Astrocyte of the cerebellum (primary cell): Measurements from ENCODE around the gene AP5M1.

Experiments used
- DNase-seq: peaks from one replicate; pipeline ENCODE4 v3.0.0-alpha.2; 2011; ENCODE audit warnings: low read depth
- H3K4me3 ChIP-seq: 2 replicates; pipeline ENCODE4 v1.5.1; 2011; ENCODE audit warnings: mild to moderate bottlenecking, low read depth, low read length, moderate library complexity
- in situ Hi-C: cut with HindIII; loops from 2 replicates; pipeline ENCODE4 v1.10.0; 2017; ENCODE audit warnings: low sequenced_read_pairs
- TF ChIP-seq, protein P1 (sequence below): IDR thresholded peaks from 2 replicates; pipeline ENCODE4 v1.5.1; 2012; ENCODE audit warnings: low read length, low read depth, moderate library complexity, mild to moderate bottlenecking; ENCODE audit errors: missing control alignments

AP5M1 gene

DNA sequence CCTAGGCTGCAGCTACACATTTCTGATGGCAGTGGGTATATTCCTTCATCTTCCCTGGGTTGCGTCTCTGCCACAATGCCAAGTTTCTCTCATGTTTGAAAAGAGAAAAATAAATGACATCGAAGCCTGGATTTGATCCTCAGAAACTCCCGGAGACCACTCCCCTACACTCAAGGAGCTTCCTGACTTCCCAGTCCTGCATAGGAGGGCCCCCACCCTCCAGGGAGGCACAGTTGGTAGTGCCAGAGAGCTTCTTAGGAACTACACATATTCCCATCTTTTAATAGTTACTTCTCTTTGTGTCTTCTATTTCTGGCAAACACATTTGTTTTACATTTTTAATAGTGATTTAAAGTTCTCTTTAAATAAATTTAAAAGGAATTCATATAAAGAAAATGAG is 30.7 kb downstream of the AP5M1 start:
- in situ Hi-C loops = no loop called here
- no peak overlapping the region for H3K4me3 ChIP-seq
- no peak for DNase-seq
- TF ChIP-seq, protein P1, sequence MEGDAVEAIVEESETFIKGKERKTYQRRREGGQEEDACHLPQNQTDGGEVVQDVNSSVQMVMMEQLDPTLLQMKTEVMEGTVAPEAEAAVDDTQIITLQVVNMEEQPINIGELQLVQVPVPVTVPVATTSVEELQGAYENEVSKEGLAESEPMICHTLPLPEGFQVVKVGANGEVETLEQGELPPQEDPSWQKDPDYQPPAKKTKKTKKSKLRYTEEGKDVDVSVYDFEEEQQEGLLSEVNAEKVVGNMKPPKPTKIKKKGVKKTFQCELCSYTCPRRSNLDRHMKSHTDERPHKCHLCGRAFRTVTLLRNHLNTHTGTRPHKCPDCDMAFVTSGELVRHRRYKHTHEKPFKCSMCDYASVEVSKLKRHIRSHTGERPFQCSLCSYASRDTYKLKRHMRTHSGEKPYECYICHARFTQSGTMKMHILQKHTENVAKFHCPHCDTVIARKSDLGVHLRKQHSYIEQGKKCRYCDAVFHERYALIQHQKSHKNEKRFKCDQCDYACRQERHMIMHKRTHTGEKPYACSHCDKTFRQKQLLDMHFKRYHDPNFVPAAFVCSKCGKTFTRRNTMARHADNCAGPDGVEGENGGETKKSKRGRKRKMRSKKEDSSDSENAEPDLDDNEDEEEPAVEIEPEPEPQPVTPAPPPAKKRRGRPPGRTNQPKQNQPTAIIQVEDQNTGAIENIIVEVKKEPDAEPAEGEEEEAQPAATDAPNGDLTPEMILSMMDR = no peak

DNA sequence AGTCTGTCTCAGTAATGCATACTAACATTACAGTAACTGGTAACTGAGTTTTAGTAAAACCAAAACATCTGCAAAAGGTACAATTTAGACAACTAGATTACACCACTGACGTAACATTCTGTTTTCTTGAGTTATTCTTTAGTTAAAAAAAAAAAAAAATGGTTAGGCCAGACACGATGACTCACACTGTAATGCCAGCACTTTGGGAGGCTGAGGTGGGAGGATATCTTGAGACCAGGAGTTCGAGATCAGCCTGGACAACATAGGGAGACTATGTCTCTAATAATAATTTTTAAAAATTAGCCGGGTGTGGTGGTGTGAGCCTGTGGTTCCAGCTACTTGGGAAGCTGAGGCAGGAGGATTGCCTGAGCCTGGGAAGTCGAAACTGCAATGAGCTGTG is 34.1 kb downstream of the AP5M1 start:
- in situ Hi-C loops = loop anchor here (25.0 kb wide), 1 partner anchor 816 kb away; no protein-coding TSS in a partner anchor
- no peak for DNase-seq
- TF ChIP-seq, protein P1 = no peak
- no peak overlapping the region for H3K4me3 ChIP-seq

DNA sequence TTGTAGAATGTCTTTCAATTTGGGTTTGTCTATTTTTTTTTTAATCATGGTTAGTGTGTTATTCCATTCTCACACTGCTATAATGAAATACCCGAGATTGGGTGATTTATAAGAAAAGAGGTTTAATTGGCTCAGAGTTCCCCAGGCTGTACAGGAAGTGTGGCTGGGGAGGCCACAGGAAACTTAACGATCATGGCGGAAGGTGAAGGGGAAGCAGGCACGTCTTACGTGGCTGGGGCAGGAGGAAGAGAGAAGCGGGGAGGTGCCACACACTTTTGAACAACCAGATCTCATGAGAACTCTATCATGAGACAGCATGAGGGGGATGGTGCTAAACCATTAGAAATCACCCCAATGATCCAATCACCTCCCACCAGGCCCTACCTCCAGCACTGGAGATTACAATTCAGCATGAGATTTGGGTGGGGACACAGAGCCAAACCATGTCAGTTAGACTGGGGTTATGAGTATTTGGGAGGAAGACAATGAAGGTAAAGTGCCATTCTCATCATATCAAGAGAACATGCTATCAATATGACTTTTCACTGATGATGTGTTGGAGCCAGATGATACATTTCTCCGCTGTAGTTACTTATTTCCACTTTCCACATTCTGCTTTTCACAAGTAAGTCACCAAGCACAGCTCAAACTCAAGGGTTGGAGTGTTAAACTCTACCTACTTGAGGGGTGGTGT is 45.8 kb downstream of the AP5M1 start:
- in situ Hi-C loops = loop anchor here (25.0 kb wide), 1 partner anchor 827 kb away; no protein-coding TSS in a partner anchor
- DNase-seq = no peak
- H3K4me3 ChIP-seq = no peak overlapping the region
- TF ChIP-seq, protein P1 = no peak

DNA sequence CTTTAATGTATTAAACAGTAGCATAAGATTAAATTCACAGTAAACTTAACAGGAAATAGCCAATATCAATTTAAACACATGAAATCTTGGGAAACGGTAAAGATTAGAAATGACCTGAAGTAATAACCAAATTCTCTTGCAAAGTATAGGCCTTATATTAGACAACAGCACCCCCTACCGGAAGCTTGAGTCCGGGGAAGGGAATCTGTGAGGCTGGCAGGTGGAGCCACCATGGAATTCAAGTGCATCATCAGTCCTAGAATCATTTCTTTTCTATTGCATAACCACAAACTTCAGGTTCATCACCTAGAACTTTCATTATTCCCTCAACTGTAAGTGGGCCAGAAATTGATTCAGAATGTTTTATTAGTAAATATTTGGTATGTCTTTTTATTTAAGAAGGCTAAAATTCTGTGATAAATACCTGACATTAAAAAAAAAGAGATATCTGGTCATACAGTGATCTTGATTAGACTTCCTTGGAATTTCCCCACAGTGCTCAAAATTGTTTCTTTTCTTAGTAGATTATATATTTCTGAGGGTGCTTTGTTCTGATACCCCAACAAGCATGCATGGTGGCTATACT is 48.6 kb downstream of the AP5M1 start:
- DNase-seq = peak; percentile 75
- TF ChIP-seq, protein P1 = peak; percentile 92
- in situ Hi-C loops = loop anchor here (25.0 kb wide), 1 partner anchor 830 kb away; no protein-coding TSS in a partner anchor
- no peak overlapping the region for H3K4me3 ChIP-seq

DNA sequence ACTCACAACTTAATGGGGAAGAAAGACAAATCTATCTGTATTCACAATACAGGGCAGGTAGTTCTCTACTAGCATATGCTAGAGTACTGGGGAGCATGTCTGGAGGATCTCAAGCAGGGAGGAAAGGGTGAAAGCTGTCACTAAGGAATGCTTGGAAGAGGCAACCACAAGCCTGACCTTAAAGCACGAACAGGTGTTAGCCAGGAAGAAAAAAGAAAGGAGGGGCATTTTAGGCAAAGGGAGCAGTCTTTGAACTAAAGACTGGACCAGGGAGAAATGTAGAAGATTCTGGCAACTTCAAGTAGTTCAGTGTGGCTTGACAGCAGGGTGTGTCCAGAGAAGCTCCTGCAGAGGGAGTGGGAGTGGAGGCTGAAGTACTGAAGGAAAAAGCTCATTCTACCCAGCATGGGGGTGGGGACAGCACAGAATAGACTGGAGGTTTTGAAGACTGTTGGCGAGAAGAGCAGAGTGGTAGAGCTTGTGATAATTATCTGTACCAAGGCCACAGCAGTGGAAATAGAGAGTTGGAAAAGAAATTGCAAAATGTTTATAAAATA is 50.9 kb downstream of the AP5M1 start:
- H3K4me3 ChIP-seq = no peak overlapping the region
- TF ChIP-seq, protein P1 = no peak
- DNase-seq = no peak
- in situ Hi-C loops = loop anchor here (25.0 kb wide), 1 partner anchor 832 kb away; no protein-coding TSS in a partner anchor

DNA sequence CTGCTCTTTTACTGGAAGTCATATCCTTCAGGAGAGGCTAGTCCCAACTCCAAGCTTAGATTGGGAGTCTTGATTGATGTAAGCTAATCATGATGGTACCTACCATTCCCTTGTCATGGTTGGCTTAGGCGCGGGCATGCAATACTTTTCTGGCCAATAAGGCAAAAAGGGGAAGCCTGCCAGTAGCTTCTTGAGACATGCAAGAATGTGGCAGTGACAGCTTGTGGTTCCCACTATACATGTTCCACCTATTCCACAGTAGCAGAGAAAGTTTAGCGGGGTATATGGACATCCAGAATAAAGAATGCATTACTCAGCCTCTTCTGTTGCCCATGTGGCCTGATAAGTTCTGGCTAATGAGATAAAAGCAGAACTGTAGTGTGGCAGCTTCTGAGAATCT is 55.0 kb downstream of the AP5M1 start:
- in situ Hi-C loops = loop anchor here (25.0 kb wide), 1 partner anchor 836 kb away; no protein-coding TSS in a partner anchor
- no peak overlapping the region for H3K4me3 ChIP-seq
- no peak for DNase-seq
- TF ChIP-seq, protein P1 = no peak
